ENCODE results near the gene SCAI. TPM values are rescaled to one million over a fixed set of nuclear protein-coding genes. Genes with fewer than 3 reads are reported as not detected.

The SCAI gene
- total RNA-seq, 1 experiment from 2014 or later = 3.7 TPM

DNA sequence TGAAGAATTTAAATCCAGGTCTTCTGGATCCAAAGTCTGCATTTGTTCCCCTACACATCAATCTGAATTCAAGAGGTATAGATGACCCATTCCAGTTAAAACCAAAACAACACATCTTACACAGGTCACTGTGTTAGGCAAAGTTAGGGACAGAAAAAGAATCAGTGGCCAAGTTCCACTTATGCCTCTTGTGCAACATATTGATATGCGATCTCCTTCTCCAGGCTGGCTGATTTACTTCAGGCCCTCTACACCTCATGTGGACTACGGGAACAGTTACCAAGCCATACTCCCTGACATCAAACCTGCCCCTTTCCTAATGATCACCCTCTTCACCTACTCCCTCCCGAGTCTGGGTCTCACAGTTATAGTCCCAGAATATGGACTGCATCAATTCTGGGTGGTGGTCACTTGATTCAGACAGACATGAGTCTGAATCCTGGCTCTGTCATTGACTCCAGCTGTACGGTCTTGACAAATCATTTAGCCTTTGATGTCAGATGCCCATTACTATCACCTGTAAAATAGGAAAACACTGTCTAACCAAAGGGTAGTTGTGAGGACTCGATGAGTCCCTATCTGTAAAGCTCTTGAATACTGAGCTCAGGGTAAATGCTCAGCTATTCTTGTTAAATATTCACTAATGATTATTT lies 228.4 kb downstream of the SCAI start:
- TF ChIP-seq, protein P1, sequence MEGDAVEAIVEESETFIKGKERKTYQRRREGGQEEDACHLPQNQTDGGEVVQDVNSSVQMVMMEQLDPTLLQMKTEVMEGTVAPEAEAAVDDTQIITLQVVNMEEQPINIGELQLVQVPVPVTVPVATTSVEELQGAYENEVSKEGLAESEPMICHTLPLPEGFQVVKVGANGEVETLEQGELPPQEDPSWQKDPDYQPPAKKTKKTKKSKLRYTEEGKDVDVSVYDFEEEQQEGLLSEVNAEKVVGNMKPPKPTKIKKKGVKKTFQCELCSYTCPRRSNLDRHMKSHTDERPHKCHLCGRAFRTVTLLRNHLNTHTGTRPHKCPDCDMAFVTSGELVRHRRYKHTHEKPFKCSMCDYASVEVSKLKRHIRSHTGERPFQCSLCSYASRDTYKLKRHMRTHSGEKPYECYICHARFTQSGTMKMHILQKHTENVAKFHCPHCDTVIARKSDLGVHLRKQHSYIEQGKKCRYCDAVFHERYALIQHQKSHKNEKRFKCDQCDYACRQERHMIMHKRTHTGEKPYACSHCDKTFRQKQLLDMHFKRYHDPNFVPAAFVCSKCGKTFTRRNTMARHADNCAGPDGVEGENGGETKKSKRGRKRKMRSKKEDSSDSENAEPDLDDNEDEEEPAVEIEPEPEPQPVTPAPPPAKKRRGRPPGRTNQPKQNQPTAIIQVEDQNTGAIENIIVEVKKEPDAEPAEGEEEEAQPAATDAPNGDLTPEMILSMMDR (IDR thresholded peaks at IDR 0.05; ENCODE audit: unreplicated experiment) = no peak
- peaks cover 46% of the 10 kb centered on the region for H3K36me3 Mint-ChIP-seq (ENCODE audit: insufficient read depth, unreplicated experiment)
- no peak for DNase-seq (ENCODE audit: unreplicated experiment)
- no TSS peak for BruUV-seq (replicated peaks)
- H3K4me1 Mint-ChIP-seq (ENCODE audit: insufficient read depth, unreplicated experiment) = no peaks in the 10 kb centered on the region
- CTCF ChIA-PET = interaction anchor here (0.6 to 0.7 kb wide), 2 partner anchors 78 to 118 kb away, joined by 3 to 4 read pairs; no protein-coding TSS in a partner anchor
- POLR2A ChIA-PET = no interaction called here
- no peaks in the 10 kb centered on the region for H3K9me3 Mint-ChIP-seq (ENCODE audit: unreplicated experiment)
- H3K27me3 Mint-ChIP-seq (ENCODE audit: insufficient read depth, unreplicated experiment) = no peaks in the 10 kb centered on the region
- intact Hi-C loops (cut with micrococcal nuclease) = no loop called here
- H3K4me3 Mint-ChIP-seq (ENCODE audit: unreplicated experiment) = no peak overlapping the region
- H3K27ac Mint-ChIP-seq (ENCODE audit: low read depth, unreplicated experiment) = peak overlapping the region; percentile 47

DNA sequence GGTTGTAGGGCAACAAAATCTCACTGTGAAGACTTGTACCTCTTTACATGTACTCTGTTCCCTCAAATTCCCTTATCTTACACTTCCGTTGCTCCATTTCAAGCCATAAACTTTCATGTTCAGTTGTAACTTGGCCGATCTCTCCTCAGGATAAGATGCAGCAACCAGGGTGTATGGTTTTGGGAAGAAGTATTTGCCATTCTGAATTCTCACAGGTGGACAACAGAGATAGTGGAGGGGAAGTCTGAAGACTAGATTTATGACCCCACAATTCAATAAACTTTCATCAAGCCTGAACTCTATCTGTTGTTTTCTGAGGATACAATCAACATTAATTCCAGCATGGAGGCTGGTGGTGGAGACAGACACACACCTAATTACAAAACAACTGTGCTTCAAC lies 229.9 kb downstream of the SCAI start:
- no peaks in the 10 kb centered on the region for H3K27me3 Mint-ChIP-seq (ENCODE audit: insufficient read depth, unreplicated experiment)
- BruUV-seq (replicated peaks) = no TSS peak
- CTCF ChIA-PET = interaction anchor here (1.4 kb wide), 1 partner anchor 60 kb away, joined by 3 read pairs; the partner anchor contains the start of gene WDR38
- no peaks in the 10 kb centered on the region for H3K4me1 Mint-ChIP-seq (ENCODE audit: insufficient read depth, unreplicated experiment)
- intact Hi-C loops (cut with micrococcal nuclease) = no loop called here
- TF ChIP-seq, protein P1 (IDR thresholded peaks at IDR 0.05; ENCODE audit: unreplicated experiment) = no peak
- POLR2A ChIA-PET = no interaction called here
- DNase-seq (ENCODE audit: unreplicated experiment) = no peak
- H3K4me3 Mint-ChIP-seq (ENCODE audit: unreplicated experiment) = no peak overlapping the region
- no peaks in the 10 kb centered on the region for H3K9me3 Mint-ChIP-seq (ENCODE audit: unreplicated experiment)
- peaks cover 33% of the 10 kb centered on the region for H3K36me3 Mint-ChIP-seq (ENCODE audit: insufficient read depth, unreplicated experiment)
- no peak overlapping the region for H3K27ac Mint-ChIP-seq (ENCODE audit: low read depth, unreplicated experiment)

DNA sequence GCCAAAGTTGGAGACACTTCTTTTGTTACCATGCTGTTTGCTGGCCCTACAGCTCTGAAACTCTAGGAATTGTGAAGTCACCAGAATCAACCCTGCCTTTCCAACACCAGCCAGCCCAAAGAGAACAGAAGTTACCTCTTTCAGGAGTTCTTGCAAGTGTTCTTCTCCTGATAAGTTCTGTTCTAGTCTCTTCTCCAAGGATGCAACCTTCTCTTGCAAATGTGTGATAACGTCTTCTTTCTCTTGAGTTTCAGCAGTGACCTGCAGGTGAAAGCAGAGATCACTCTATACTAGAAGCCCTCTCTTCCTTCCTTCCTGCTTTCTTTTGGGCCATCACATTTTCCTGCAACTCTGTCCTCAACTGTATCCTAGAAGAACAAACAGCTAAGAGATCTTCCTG lies 231.6 kb downstream of the SCAI start:
- H3K27me3 Mint-ChIP-seq (ENCODE audit: insufficient read depth, unreplicated experiment) = no peaks in the 10 kb centered on the region
- POLR2A ChIA-PET = no interaction called here
- H3K4me1 Mint-ChIP-seq (ENCODE audit: insufficient read depth, unreplicated experiment) = no peaks in the 10 kb centered on the region
- TF ChIP-seq, protein P1 (IDR thresholded peaks at IDR 0.05; ENCODE audit: unreplicated experiment) = no peak
- intact Hi-C loops (cut with micrococcal nuclease) = no loop called here
- H3K27ac Mint-ChIP-seq (ENCODE audit: low read depth, unreplicated experiment) = no peak overlapping the region
- peaks cover 35% of the 10 kb centered on the region for H3K36me3 Mint-ChIP-seq (ENCODE audit: insufficient read depth, unreplicated experiment)
- CTCF ChIA-PET = interaction anchor here (1.2 kb wide), 2 partner anchors 12 to 18 kb away, joined by 3 read pairs; no protein-coding TSS in a partner anchor
- no TSS peak for BruUV-seq (replicated peaks)
- H3K4me3 Mint-ChIP-seq (ENCODE audit: unreplicated experiment) = no peak overlapping the region
- no peak for DNase-seq (ENCODE audit: unreplicated experiment)
- H3K9me3 Mint-ChIP-seq (ENCODE audit: unreplicated experiment) = no peaks in the 10 kb centered on the region

DNA sequence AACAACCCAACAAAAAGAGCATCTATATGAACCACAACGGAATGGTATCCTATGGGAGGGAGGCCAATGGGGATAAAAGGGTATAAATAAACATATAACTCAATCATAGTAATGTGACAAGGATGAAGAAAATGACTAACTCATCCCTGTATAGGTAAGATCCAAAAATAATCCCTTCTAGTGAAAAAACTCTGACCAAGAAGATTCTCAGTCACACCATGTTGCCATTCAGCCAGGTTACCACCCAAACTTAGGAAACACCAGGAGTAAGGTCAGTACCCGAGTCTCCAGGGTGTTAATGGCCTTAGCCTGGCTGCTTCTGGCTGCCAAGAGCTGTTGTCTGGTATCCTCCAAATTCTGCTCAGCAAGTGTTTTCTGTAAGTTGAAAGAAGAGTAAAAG lies 235.2 kb downstream of the SCAI start:
- Mint-ChIP-seq H3K4me1 (ENCODE audit: insufficient read depth, unreplicated experiment) (no peaks in the 10 kb centered on the region), H3K36me3 (ENCODE audit: insufficient read depth, unreplicated experiment) (peaks cover 53% of the 10 kb centered on the region), H3K27ac (ENCODE audit: low read depth, unreplicated experiment) (no peak overlapping the region), H3K9me3 (ENCODE audit: unreplicated experiment) (no peaks in the 10 kb centered on the region), H3K4me3 (ENCODE audit: unreplicated experiment) (no peak overlapping the region), H3K27me3 (ENCODE audit: insufficient read depth, unreplicated experiment) (no peaks in the 10 kb centered on the region)
- TF ChIP-seq, protein P1 (IDR thresholded peaks at IDR 0.05; ENCODE audit: unreplicated experiment) = no peak
- DNase-seq (ENCODE audit: unreplicated experiment) = no peak
- BruUV-seq (replicated peaks) = no TSS peak
- ChIA-PET POLR2A (interaction anchor here (0.9 to 1.6 kb wide), 2 partner anchors 10 to 30 kb away, joined by 3 to 4 read pairs; no protein-coding TSS in a partner anchor), CTCF (interaction anchor here (0.7 to 1.1 kb wide), 2 partner anchors 10 to 35 kb away, joined by 4 read pairs; no protein-coding TSS in a partner anchor)
- intact Hi-C loops (cut with micrococcal nuclease) = no loop called here

Measured in MCF 10A (cell line).